ENCODE results near the gene FAM107B. TPM values are rescaled to one million over a fixed set of nuclear protein-coding genes. Genes with fewer than 3 reads are reported as not detected.
A peak's percentile ranks its signal among the peaks of the same experiment; 100 is the strongest.

FAM107B gene
- total and polyA plus RNA-seq, 2 of the 4 experiments (the other 2 are of a cell fraction), result 26.4 to 27.1 TPM

DNA sequence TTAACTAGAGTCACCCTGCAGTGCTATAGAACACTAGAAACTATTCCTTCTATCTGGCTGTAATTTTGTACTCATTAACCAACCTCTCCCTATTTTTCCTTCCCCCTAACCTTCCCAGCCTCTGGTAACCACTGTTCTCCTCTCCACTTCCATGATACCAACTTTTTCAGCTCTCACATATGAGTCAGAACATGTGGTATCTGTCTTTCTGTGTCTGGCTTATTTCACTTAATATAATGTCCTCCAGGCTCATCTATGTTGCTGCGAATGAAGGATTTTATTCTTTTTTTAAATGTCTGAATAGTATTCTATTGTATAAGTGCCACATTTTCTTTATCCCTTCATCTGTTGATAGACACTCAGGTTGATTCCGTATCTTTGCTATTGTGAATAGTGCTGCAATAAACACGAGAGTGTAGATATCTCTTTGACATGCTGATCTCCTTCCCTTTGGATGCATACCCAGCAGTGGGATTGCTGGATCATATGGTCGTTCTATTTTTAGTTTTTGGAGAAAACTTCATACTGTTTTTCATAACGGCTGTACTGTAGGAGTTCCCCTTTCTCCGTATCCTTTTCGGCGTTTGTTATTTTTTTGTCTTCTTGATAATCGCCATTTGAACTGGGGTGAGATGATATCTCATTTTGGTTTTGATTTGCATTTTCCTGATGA is 101.4 kb downstream of the FAM107B start:
- intact Hi-C loops (cut with micrococcal nuclease) (no loop called here), in situ Hi-C loops (cut with MboI; ENCODE audit: low sequenced_read_pairs) (no loop called here), dilution Hi-C loops (cut with HindIII; ENCODE audit: low sequenced_read_pairs, unreplicated experiment) (no loop called here)
- BruUV-seq (replicated peaks), result no TSS peak
- Histone ChIP-seq H2BK120ac (ENCODE audit: low read depth, low read length) (no peak overlapping the region), H3K27ac (ENCODE audit: insufficient read depth, low read length) (no peak overlapping the region), H3K27me3 (ENCODE audit: control insufficient read depth, insufficient read depth, low read length) (no peaks in the 10 kb centered on the region), H4K8ac (ENCODE audit: low read depth in 2 of 2, low read length in 2 of 2) (no peak overlapping the region), H2BK20ac (ENCODE audit: low read depth, low read length) (no peak overlapping the region), H3K79me1 (ENCODE audit: low read depth in 1 of 2, low read length in 2 of 2) (no peaks in the 10 kb centered on the region), H3K23ac (ENCODE audit: low read depth, low read length) (no peak overlapping the region), H3K9me1 (ENCODE audit: insufficient read depth, low read length) (peaks cover 6% of the 10 kb centered on the region; the same call in 1 of the 2 replicates), H3K4me2 (ENCODE audit: low read depth, low read length) (no peak overlapping the region), H2AFZ (replicated peaks; ENCODE audit: low read length, poor library complexity) (no peak overlapping the region), H4K91ac (ENCODE audit: insufficient read depth, low read depth, low read length) (no peak overlapping the region), H2BK15ac (ENCODE audit: low read depth, low read length) (no peak overlapping the region), H3K4me1 (ENCODE audit: control insufficient read depth, insufficient read depth, low read length) (peaks cover 7% of the 10 kb centered on the region), H2AK9ac (replicated peaks; ENCODE audit: low read depth, low read length, poor library complexity) (no peak overlapping the region), H2BK5ac (ENCODE audit: low read depth, low read length, poor library complexity, severe bottlenecking) (no peak overlapping the region), H4K20me1 (ENCODE audit: insufficient read depth, low read length) (peaks cover 4% of the 10 kb centered on the region; the same call in 1 of the 2 replicates), H3K36me3 (ENCODE audit: control insufficient read depth, insufficient read depth, low read length) (no peaks in the 10 kb centered on the region), H3K9ac (ENCODE audit: low read depth, low read length) (no peak overlapping the region), H3K18ac (ENCODE audit: low read depth, low read length) (no peak overlapping the region), H3K4ac (ENCODE audit: low read depth, low read length) (no peak overlapping the region), H3K14ac (replicated peaks; ENCODE audit: low read depth, low read length) (no peak overlapping the region), H4K5ac (ENCODE audit: low read depth, low read length) (no peak overlapping the region), H2AK5ac (ENCODE audit: low read depth, low read length) (no peak overlapping the region), H3K56ac (ENCODE audit: extremely low read depth, insufficient read depth, low read length) (no peak overlapping the region), H3K4me3 (ENCODE audit: insufficient read depth, low read depth, low read length) (no peak overlapping the region), H3K9me3 (ENCODE audit: control insufficient read depth, insufficient read depth, low read length) (no peaks in the 10 kb centered on the region)
- WGBS, 2 experiments (ENCODE audit: extremely low coverage in 2 of 2, insufficient read length in 1 of 2), result 60% methylated on average over 1 of the region's 9 CpGs; no CpG with 5 or more reads in 1 of the 2 experiments
- DNase-seq, result peak; percentile 23
- ATAC-seq (ENCODE audit: low read depth), result no peak
- POLR2A ChIA-PET (ENCODE audit: unreplicated experiment), result no interaction called here
- TF ChIP-seq, protein P1, sequence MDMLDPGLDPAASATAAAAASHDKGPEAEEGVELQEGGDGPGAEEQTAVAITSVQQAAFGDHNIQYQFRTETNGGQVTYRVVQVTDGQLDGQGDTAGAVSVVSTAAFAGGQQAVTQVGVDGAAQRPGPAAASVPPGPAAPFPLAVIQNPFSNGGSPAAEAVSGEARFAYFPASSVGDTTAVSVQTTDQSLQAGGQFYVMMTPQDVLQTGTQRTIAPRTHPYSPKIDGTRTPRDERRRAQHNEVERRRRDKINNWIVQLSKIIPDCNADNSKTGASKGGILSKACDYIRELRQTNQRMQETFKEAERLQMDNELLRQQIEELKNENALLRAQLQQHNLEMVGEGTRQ (IDR thresholded peaks at IDR 0.05; ENCODE audit: low read depth, low read length), result no peak
- TF ChIP-seq, protein P2, sequence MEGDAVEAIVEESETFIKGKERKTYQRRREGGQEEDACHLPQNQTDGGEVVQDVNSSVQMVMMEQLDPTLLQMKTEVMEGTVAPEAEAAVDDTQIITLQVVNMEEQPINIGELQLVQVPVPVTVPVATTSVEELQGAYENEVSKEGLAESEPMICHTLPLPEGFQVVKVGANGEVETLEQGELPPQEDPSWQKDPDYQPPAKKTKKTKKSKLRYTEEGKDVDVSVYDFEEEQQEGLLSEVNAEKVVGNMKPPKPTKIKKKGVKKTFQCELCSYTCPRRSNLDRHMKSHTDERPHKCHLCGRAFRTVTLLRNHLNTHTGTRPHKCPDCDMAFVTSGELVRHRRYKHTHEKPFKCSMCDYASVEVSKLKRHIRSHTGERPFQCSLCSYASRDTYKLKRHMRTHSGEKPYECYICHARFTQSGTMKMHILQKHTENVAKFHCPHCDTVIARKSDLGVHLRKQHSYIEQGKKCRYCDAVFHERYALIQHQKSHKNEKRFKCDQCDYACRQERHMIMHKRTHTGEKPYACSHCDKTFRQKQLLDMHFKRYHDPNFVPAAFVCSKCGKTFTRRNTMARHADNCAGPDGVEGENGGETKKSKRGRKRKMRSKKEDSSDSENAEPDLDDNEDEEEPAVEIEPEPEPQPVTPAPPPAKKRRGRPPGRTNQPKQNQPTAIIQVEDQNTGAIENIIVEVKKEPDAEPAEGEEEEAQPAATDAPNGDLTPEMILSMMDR (conservative IDR thresholded peaks at IDR 0.05; ENCODE audit: low read depth, low read length), result no peak
- TF ChIP-seq, protein P3, sequence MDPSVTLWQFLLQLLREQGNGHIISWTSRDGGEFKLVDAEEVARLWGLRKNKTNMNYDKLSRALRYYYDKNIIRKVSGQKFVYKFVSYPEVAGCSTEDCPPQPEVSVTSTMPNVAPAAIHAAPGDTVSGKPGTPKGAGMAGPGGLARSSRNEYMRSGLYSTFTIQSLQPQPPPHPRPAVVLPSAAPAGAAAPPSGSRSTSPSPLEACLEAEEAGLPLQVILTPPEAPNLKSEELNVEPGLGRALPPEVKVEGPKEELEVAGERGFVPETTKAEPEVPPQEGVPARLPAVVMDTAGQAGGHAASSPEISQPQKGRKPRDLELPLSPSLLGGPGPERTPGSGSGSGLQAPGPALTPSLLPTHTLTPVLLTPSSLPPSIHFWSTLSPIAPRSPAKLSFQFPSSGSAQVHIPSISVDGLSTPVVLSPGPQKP (IDR thresholded peaks at IDR 0.05; ENCODE audit: borderline replicate concordance, low read depth, low read length), result no peak
- no peak for TF ChIP-seq BHLHE40 (IDR thresholded peaks at IDR 0.05; ENCODE audit: low read depth, low read length)
- TF ChIP-seq RCOR1 (IDR thresholded peaks at IDR 0.05; ENCODE audit: insufficient replicate concordance, low read length), result no peak
- TF ChIP-seq NFE2L2 (IDR thresholded peaks at IDR 0.05; ENCODE audit: low read depth, low read length), result no peak
- TF ChIP-seq POLR2A (IDR thresholded peaks at IDR 0.05; ENCODE audit: low read depth, low read length), result no peak
- no peak for TF ChIP-seq RFX5 (IDR thresholded peaks at IDR 0.05; ENCODE audit: low read depth, low read length)
- TF ChIP-seq CEBPB (IDR thresholded peaks at IDR 0.05; ENCODE audit: low read depth, low read length), result no peak
- TF ChIP-seq CHD1 (IDR thresholded peaks at IDR 0.05; ENCODE audit: low read depth, low read length), result no peak
- no peak for TF ChIP-seq SMC3 (IDR thresholded peaks at IDR 0.05; ENCODE audit: low read depth, low read length)
- no peak for TF ChIP-seq MAFK (IDR thresholded peaks at IDR 0.05; ENCODE audit: low read depth, low read length)
- TF ChIP-seq RAD21 (IDR thresholded peaks at IDR 0.05; ENCODE audit: low read length), result no peak
- no peak for TF ChIP-seq FOS (IDR thresholded peaks at IDR 0.05; ENCODE audit: low read depth, low read length)
- CTCF ChIA-PET, result no interaction called here

Data from IMR-90 (cell line).